Non-pigmented ciliary epithelial cell (primary cell): ENCODE data around the gene MIA2.
"Not testable (repeated sequence)": the region's sequence is repeated elsewhere in the genome, so short reads cannot be mapped to it uniquely, and the experiment has no call there.

Experiments used
- DNase-seq: peaks from one replicate; pipeline ENCODE4 v3.0.0-alpha.2; 2010; ENCODE audit warnings: low read depth

The MIA2 gene

GRCh38 chr14:39230416-39231035 lies 3.2 kb upstream of the MIA2 start:
- DNase-seq, result no peak

- DNase-seq, result not testable (repeated sequence)
These were observed 1.8 kb upstream of the MIA2 start for GRCh38 chr14:39231751-39232553.

GRCh38 chr14:39232554-39233415 lies 930 bp upstream of the MIA2 start:
- DNase-seq, result peak; percentile 64

GRCh38 chr14:39234986-39235385 lies 1.3 kb downstream of the MIA2 start:
- not testable (repeated sequence) for DNase-seq

GRCh38 chr14:39235466-39235865 lies 1.8 kb downstream of the MIA2 start:
- DNase-seq, result not testable (repeated sequence)

GRCh38 chr14:39240769-39241168 lies 7.1 kb downstream of the MIA2 start:
- DNase-seq, result no peak

GRCh38 chr14:39241637-39242036 lies 7.9 kb downstream of the MIA2 start:
- DNase-seq, result no peak

GRCh38 chr14:39243831-39244230 lies 10.1 kb downstream of the MIA2 start:
- DNase-seq, result no peak

- DNase-seq, result no peak
These were observed 12.9 kb downstream of the MIA2 start for GRCh38 chr14:39246618-39247017.

GRCh38 chr14:39247256-39247655 lies 13.5 kb downstream of the MIA2 start:
- peak; percentile 65 for DNase-seq

GRCh38 chr14:39251547-39251946 lies 17.8 kb downstream of the MIA2 start:
- DNase-seq, result no peak

- DNase-seq, result not testable (repeated sequence)
These were observed 23.7 kb downstream of the MIA2 start for GRCh38 chr14:39257388-39257787.

GRCh38 chr14:39258782-39259545 lies 25.2 kb downstream of the MIA2 start:
- no peak for DNase-seq

- DNase-seq, result not testable (repeated sequence)
These were observed 26.4 kb downstream of the MIA2 start for GRCh38 chr14:39260161-39260560.

- not testable (repeated sequence) for DNase-seq
These were observed 28.5 kb downstream of the MIA2 start for GRCh38 chr14:39262214-39262613.

- no peak for DNase-seq
These were observed 30.3 kb downstream of the MIA2 start for GRCh38 chr14:39264057-39264456.

GRCh38 chr14:39264558-39264957 lies 30.8 kb downstream of the MIA2 start:
- no peak for DNase-seq

GRCh38 chr14:39265033-39265432 lies 31.3 kb downstream of the MIA2 start:
- no peak for DNase-seq

- no peak for DNase-seq
These were observed 32.2 kb downstream of the MIA2 start for GRCh38 chr14:39265806-39266524.

GRCh38 chr14:39266525-39266870 lies 32.8 kb downstream of the MIA2 start:
- DNase-seq, result no peak

GRCh38 chr14:39266871-39267607 lies 33.3 kb downstream of the MIA2 start:
- no peak for DNase-seq
